HEK293 (cell line): ENCODE results near the gene ZG16.

ENCODE experiments used
- CTCF ChIP-seq: fragments of 450-650 bp; formaldehyde crosslinking; IDR thresholded peaks from 2 replicates; pipeline ENCODE4 v1.5.1; 2016; ENCODE audit warnings: missing biosample characterization, missing genetic modification characterization
- HOXA7 ChIP-seq: sonication (generic); formaldehyde crosslinking; IDR thresholded peaks from 2 replicates; pipeline ENCODE4 v1.8.1; 2022; ENCODE audit warnings: missing genetic modification reagents, borderline replicate concordance
- KLF16 ChIP-seq: fragments of 450-650 bp; formaldehyde crosslinking; IDR thresholded peaks from 2 replicates; pipeline ENCODE4 v1.5.1; 2017; ENCODE audit warnings: missing biosample characterization, missing genetic modification characterization
- PRDM10 ChIP-seq: fragments of 450-650 bp; formaldehyde crosslinking; IDR thresholded peaks from 2 replicates; pipeline ENCODE4 v1.5.1; 2016; ENCODE audit warnings: missing biosample characterization, missing genetic modification characterization
- REST ChIP-seq: fragments of 450-650 bp; formaldehyde crosslinking; IDR thresholded peaks from 2 replicates; pipeline ENCODE4 v1.5.1; 2016; ENCODE audit warnings: missing biosample characterization, missing genetic modification characterization
- ZBTB1 ChIP-seq: fragments of 450-650 bp; formaldehyde crosslinking; IDR thresholded peaks from 2 replicates; pipeline ENCODE4 v1.5.1; 2016; ENCODE audit warnings: missing biosample characterization, missing genetic modification characterization
- ZBTB26 ChIP-seq: fragments of 450-650 bp; formaldehyde crosslinking; optimal IDR thresholded peaks from 2 replicates; pipeline ENCODE3; 2016; ENCODE audit warnings: missing biosample characterization, mild to moderate bottlenecking, missing genetic modification characterization
- ZFHX2 ChIP-seq: fragments of 450-650 bp; formaldehyde crosslinking; conservative IDR thresholded peaks from 2 replicates; pipeline ENCODE4 v1.5.1; 2016; ENCODE audit warnings: missing biosample characterization, missing genetic modification characterization
- ZNF133 ChIP-seq: fragments of 450-650 bp; formaldehyde crosslinking; IDR thresholded peaks from 2 replicates; pipeline ENCODE4 v1.5.1; 2016; ENCODE audit warnings: missing biosample characterization, missing genetic modification characterization
- ZNF211 ChIP-seq: fragments of 450-650 bp; formaldehyde crosslinking; IDR thresholded peaks from 2 replicates; pipeline ENCODE4 v1.5.1; 2016; ENCODE audit warnings: low read depth, missing biosample characterization, missing genetic modification characterization
- ZNF701 ChIP-seq: fragments of 450-650 bp; formaldehyde crosslinking; IDR thresholded peaks from 2 replicates; pipeline ENCODE4 v1.5.1; 2016; ENCODE audit warnings: missing biosample characterization, missing genetic modification characterization
- ZNF76 ChIP-seq: fragments of 450-650 bp; formaldehyde crosslinking; IDR thresholded peaks from 2 replicates; pipeline ENCODE4; 2016; ENCODE audit warnings: low read depth, missing biosample characterization, missing genetic modification characterization, borderline replicate concordance
- ZNF830 ChIP-seq: fragments of 450-650 bp; IDR thresholded peaks from 2 replicates; pipeline ENCODE4 v1.5.0; 2018; ENCODE audit warnings: missing biosample characterization, missing genetic modification characterization, low read depth, mild to moderate bottlenecking, moderate library complexity

GRCh38 chr16:29826342-29826695 lies 48.3 kb downstream of the ZG16 start:
- TF ChIP-seq ZNF133 (no peak), ZBTB26 (no peak), REST (tag by site-specific recombination) (no peak), CTCF (tag by site-specific recombination) (no peak), HOXA7 (CRISPR knock-in tag) (no peak), PRDM10 (no peak), ZNF830 (tag by site-specific recombination) (no peak), ZNF76 (tag by site-specific recombination) (no peak), ZBTB1 (tag by site-specific recombination) (no peak), ZFHX2 (tag by site-specific recombination) (no peak), ZNF211 (tag by site-specific recombination) (no peak), KLF16 (tag by site-specific recombination) (no peak), ZNF701 (tag by site-specific recombination) (no peak)
